ENCODE measurements around the gene ARL5A. TPM values are rescaled to one million over a fixed set of nuclear protein-coding genes. Genes with fewer than 3 reads are reported as not detected.

The ARL5A gene
- total and polyA plus RNA-seq, 9 of the 15 experiments (the other 6 are each of a cell fraction or from before 2014, with no cell fraction given): 16.3 to 117 (median 88.4) TPM

GRCh38 chr2:151857650-151858049 lies 29.4 kb upstream of the ARL5A start:
- H3K9me3 ChIP-seq (replicated peaks; ENCODE audit: control insufficient read depth, insufficient read depth, low read depth, low read length): no peaks in the 10 kb centered on the region
- POLR2A ChIA-PET: interaction anchor here (1.1 kb wide), 1 partner anchor 10 kb away, joined by 3 read pairs; no protein-coding TSS in a partner anchor
- TF ChIP-seq, protein P1, sequence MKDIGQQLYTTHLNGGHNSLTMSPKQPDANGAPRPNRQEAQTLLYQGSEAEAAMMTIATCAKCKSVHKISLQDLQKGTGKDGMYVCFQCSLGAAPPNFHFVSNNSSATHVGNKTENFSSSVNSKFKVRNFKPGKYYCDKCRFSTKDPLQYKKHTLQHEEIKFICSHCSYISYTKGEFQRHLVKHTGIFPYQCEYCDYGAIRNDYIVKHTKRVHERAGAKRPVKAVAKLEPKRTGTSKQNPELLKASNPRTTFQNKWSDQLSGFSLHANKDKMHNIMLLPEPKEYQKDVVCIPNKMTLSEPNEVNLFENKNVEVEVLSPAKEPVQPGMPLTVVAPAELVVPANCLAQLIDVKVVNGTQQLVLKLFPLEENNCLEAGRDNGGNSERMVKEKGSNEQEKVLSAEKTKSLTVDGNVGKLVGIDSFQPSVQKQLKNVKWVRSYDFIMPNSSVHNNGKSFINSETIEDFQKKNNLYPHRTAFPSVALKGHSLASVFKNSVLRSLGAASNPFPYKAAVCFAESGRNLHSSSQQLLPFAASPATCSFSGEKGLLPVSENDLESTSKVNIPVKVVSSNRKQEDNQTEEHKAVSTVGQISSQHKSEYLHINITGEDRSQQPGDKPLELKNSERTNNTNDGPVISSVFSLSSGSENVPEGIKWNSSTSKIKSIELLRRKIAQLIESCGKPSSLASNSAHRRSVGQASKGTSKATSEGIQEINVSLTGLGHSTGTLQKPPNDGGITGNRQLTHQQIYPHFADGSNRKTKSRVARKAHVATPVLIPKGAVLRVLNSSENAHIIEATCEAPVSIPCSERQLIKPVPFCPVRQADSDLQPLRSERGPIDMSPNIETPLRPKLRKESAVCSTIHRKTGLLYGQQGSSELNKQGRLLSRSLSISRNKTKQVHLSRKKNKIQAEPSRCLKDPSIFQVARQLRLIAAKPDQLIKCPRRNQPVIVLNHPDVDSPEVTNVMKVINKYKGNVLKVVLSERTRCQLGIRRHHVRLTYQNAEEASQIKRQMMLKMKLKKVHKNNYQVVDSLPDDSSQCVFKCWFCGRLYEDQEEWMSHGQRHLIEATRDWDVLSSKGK (CRISPR knock-in tag; IDR thresholded peaks at IDR 0.05): no peak
- TF ChIP-seq, protein P2, sequence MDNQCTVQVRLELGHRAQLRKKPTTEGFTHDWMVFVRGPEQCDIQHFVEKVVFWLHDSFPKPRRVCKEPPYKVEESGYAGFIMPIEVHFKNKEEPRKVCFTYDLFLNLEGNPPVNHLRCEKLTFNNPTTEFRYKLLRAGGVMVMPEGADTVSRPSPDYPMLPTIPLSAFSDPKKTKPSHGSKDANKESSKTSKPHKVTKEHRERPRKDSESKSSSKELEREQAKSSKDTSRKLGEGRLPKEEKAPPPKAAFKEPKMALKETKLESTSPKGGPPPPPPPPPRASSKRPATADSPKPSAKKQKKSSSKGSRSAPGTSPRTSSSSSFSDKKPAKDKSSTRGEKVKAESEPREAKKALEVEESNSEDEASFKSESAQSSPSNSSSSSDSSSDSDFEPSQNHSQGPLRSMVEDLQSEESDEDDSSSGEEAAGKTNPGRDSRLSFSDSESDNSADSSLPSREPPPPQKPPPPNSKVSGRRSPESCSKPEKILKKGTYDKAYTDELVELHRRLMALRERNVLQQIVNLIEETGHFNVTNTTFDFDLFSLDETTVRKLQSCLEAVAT (IDR thresholded peaks at IDR 0.05): no peak
- TF ChIP-seq SRSF1 (IDR thresholded peaks at IDR 0.05; ENCODE audit: low read depth, low read length) (no peak), SLC30A9 (CRISPR knock-in tag; IDR thresholded peaks at IDR 0.05) (no peak), GABPB1 (CRISPR knock-in tag; IDR thresholded peaks at IDR 0.05) (no peak), MCM3 (IDR thresholded peaks at IDR 0.05) (no peak), POLR3G (IDR thresholded peaks at IDR 0.05; ENCODE audit: extremely low read depth, insufficient read length, insufficient replicate concordance) (no peak), HSF4 (CRISPR knock-in tag; IDR thresholded peaks at IDR 0.05; ENCODE audit: borderline replicate concordance) (no peak), BRD9 (IDR thresholded peaks at IDR 0.05; ENCODE audit: low read depth, partially characterized antibody) (no peak), ZNF23 (CRISPR knock-in tag; IDR thresholded peaks at IDR 0.05) (no peak), NBN (IDR thresholded peaks at IDR 0.05; ENCODE audit: low read depth) (no peak), TOE1 (IDR thresholded peaks at IDR 0.05; ENCODE audit: borderline replicate concordance) (no peak), TOE1 (CRISPR knock-in tag; IDR thresholded peaks at IDR 0.05; ENCODE audit: borderline replicate concordance, low read depth) (no peak), LCOR (CRISPR knock-in tag; IDR thresholded peaks at IDR 0.05) (no peak), MCM5 (IDR thresholded peaks at IDR 0.05; ENCODE audit: low read depth) (no peak)
- TF ChIP-seq, protein P3, sequence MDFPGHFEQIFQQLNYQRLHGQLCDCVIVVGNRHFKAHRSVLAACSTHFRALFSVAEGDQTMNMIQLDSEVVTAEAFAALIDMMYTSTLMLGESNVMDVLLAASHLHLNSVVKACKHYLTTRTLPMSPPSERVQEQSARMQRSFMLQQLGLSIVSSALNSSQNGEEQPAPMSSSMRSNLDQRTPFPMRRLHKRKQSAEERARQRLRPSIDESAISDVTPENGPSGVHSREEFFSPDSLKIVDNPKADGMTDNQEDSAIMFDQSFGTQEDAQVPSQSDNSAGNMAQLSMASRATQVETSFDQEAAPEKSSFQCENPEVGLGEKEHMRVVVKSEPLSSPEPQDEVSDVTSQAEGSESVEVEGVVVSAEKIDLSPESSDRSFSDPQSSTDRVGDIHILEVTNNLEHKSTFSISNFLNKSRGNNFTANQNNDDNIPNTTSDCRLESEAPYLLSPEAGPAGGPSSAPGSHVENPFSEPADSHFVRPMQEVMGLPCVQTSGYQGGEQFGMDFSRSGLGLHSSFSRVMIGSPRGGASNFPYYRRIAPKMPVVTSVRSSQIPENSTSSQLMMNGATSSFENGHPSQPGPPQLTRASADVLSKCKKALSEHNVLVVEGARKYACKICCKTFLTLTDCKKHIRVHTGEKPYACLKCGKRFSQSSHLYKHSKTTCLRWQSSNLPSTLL (IDR thresholded peaks at IDR 0.05): no peak
- TF ChIP-seq, protein P4, sequence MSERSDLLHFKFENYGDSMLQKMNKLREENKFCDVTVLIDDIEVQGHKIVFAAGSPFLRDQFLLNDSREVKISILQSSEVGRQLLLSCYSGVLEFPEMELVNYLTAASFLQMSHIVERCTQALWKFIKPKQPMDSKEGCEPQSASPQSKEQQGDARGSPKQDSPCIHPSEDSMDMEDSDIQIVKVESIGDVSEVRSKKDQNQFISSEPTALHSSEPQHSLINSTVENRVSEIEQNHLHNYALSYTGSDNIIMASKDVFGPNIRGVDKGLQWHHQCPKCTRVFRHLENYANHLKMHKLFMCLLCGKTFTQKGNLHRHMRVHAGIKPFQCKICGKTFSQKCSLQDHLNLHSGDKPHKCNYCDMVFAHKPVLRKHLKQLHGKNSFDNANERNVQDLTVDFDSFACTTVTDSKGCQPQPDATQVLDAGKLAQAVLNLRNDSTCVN (CRISPR knock-in tag; IDR thresholded peaks at IDR 0.05): no peak

More at GRCh38 chr2:151857650-151858049, 29.4 kb upstream of the ARL5A start:
- Histone ChIP-seq H3K4me3 (no peak overlapping the region), H3K36me3 (ENCODE audit: control insufficient read depth, insufficient read depth, low read length) (no peaks in the 10 kb centered on the region), H3K9me1 (ENCODE audit: control insufficient read depth, insufficient read depth, low read length) (no peaks in the 10 kb centered on the region), H3K4me1 (replicated peaks in 1 of 2; ENCODE audit: control insufficient read depth in 2 of 2, insufficient read depth in 2 of 2, low read length in 2 of 2) (peaks cover 0 to 12% of the 10 kb centered on the region in 2 experiments; a peak in 3 of 5 replicates), H3K9ac (ENCODE audit: insufficient read depth in 1 of 2, low read depth in 2 of 2, low read length in 2 of 2) (no peak overlapping the region), H4K20me1 (replicated peaks; ENCODE audit: control insufficient read depth, insufficient read depth, low read length) (no peaks in the 10 kb centered on the region), H3K27me3 (ENCODE audit: control insufficient read depth in 2 of 2, insufficient read depth in 2 of 2, low read length in 2 of 2) (peaks cover 0 to 12% of the 10 kb centered on the region in 2 experiments; a peak in 2 of 5 replicates), H3K27ac (ENCODE audit: extremely low read depth, low read depth, low read length) (no peak overlapping the region), H2AFZ (ENCODE audit: low read depth, low read length) (no peak overlapping the region), H3K79me2 (ENCODE audit: control insufficient read depth, insufficient read depth, low read length) (no peaks in the 10 kb centered on the region), H3K4me2 (ENCODE audit: insufficient read depth, low read length) (no peak overlapping the region)
- in situ Hi-C loops (cut with MboI) (no loop called here), intact Hi-C loops (cut with micrococcal nuclease) (no loop called here)
- FAIRE-seq (no peak), ATAC-seq (no peak), DNase-seq (ENCODE audit: extremely low read depth in 1 of 4, low spot score in 3 of 4) (no peak)
- CTCF ChIA-PET (ENCODE audit: low intra/inter-chr PET ratio): no interaction called here
- BruUV-seq (replicated peaks): no TSS peak

Measured in K562 (cell line).